GM19328 (cell line): ENCODE data around the gene LMCD1.

Source experiments
- ATAC-seq: cut with Tn5 transposase; IDR thresholded peaks from one replicate; pipeline ENCODE4 v1.9.1; 2021; ENCODE audit warnings: mild to moderate bottlenecking, moderate library complexity; ENCODE audit not compliant: unreplicated experiment

The LMCD1 gene

DNA sequence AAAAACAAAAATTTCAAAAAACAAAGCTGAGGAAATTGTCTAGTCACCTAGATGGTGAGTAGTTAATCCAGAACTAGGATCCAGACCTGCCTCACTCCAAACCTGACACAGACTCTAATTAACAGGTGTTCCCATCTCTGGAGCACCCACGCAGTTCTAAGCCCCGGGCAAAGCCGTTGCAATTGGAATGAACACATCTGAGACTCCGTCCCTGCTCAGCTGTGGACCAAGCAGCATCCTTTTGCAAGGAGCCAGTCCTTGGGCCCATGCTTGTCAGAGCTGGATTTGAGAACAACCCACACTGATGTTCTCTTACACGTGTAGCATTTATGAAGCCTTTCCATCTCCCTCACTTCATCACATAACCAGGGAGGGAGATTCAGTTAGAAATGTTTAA is 54.8 kb downstream of the LMCD1 start:
- no peak for ATAC-seq

DNA sequence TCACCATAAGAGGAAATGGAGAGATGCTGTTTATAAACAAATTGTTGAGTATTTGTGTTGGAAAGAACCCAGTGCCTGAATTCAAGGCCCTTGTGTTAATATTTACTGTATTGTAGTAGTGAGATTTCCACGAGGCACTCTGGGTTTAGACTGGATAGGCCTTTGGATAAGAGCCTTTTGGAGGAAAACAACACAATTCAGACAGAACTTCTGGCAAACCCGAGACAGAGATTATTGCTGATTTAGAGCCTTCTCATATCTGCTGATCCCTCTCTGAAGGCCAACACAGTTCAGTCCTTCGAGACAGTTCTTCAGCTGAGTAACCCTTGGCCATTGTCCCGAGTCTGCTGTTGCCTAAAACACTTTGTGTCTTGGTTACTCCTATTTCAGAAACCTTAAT is 55.7 kb downstream of the LMCD1 start:
- no peak for ATAC-seq

GRCh38 chr3:8558645-8559044 is 57.0 kb downstream of the LMCD1 start:
- ATAC-seq: no peak

- no peak for ATAC-seq
Measured at GRCh38 chr3:8559351-8559750, 57.7 kb downstream of the LMCD1 start.

GRCh38 chr3:8560366-8561007 is 58.9 kb downstream of the LMCD1 start:
- no peak for ATAC-seq

DNA sequence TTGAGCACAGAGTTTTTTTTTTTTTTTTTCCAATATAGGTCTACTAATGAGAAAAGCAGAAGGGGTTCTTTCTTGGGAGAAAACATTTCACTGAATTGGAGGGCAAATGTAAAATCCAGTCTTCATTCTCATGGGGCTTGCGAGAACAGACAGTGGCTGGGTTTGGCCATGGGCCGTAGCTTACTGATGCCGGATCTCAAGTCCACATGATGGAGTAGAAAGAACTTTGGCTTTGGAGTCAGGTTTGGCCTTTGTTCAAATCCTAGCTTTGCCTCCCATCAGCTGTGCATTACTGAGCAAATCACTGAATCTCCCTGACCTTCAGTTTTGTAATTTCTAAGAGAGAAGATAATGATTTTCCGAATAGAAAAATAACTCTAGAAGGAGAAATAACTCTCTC is 59.7 kb downstream of the LMCD1 start:
- ATAC-seq: no peak

DNA sequence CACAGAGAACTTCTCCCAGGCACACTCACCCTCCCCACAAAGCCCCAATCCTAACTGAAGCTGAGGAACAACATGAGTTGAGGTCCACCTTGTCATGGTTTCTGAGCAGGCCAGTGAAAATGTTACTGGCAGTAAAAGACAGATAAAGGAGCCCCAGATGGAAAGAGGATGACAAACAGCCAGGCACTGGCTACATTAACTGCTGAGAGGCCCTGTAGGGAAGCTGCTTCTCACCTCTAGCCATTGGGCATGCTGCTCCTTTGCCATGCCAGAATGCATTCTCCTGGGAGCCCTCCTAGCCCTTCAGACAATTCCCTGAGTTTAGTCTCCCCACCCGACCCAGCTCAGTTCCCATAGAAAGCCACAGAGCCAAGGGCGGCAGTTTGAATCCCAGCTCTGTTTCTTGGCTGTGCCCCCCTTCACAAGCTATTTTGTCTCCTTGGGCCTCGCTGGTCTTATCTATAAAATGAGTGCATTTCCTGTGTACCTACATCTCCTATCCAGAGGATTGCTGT is 60.5 kb downstream of the LMCD1 start:
- no peak for ATAC-seq

DNA sequence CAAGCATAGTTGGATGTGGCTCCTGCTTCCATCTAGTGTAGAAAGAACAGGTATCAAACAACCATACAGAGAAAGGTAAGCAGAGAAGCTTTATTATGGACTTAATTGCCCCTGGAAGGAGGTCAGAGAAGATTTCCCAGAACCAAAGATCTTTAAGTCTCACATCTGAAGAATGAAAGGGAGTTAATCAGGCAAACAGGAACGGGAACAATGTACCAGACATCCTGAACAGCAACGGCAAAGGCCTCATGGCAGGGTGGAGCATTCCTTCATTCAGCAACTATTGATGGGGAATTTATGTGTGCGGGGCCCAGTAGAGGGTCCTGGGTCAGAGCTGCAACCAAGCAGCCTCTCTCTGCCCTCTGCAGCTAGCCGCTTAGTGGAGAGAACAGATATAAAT is 61.5 kb downstream of the LMCD1 start:
- no peak for ATAC-seq

DNA sequence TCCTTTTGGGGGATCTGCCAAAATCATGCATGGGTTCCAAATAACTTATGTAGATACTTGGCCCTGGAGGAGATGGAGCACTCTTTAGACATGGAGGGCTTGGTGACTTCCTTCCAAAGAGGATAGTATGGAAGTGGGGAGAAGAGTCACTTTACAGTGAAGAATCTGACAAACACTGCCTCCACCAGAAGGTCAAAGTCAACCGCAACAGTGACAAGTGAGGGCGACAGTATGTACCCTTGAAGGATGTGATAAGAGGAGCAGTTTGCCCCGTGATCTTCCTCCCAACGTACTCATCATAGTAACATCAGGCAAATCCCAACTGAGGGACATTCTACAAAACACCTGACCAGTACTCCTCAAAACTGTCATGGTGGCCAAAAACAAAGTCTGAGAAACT is 62.0 kb downstream of the LMCD1 start:
- ATAC-seq: no peak

- no peak for ATAC-seq
Measured at GRCh38 chr3:8565376-8565775, 63.8 kb downstream of the LMCD1 start.

DNA sequence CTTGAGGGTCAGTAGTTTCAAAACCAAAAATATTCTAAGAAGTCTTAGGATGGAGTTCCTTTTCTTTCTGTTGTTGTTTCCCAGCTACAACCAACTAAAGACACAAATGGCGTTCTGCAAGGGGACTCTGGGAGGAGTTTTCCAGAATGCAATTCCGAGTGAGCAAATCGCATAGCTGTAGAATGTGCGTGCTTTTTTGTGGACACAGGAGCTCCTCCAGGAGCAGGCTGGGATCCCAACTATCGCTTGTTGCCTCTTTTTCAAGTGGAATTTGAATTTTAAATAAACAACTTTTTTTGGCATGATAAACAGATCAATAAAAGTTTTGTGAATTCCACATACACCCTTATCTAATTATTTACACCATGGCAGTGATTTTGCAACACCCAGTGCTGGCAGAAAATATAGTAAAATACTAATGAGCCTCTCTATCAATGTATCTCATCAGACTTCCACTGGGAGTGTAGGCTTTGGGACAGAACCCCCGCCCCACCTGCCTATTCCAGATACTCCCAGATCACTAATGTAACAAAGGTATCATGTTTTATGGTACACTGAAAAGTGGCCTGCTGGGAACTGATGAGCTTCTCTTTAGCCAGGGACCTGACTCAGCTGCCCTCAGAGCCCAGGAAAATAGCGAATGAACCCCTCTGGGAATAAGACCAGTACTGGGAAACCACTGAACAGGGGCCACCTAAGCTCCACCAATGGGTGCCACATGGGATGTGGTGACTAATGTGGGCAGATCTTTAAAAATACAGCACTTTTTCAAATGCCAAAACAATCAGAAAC is 66.4 kb downstream of the LMCD1 start:
- ATAC-seq: no peak

GRCh38 chr3:8571256-8571655 is 69.6 kb downstream of the LMCD1 start:
- no peak for ATAC-seq

DNA sequence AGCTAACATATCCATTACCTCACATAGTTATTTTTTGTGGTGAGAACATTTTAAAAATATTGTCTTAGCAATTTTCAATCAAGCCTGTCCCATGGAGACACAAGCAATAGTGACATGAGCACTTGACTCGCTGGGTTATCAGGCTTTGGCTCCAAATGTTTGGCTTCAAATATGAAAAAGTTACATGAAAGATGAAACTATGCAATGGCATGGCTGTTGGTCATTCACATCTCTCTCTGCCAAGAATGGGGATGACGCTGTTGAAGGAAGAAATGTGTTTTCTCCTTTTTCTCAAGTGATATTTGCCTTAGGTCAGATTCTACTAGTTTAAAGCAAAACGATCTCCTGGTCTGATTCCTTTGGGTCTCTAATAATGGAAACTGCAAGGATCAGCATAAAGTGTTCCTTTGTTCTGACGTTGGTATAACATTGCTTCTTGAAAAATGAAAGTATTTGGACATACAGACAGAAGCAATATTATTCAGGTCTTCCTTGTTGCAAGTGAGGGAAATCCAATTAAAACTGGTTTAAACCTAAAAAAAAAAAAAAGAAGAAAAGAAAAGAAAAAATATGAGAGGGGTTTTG is 71.8 kb downstream of the LMCD1 start:
- ATAC-seq: no peak

DNA sequence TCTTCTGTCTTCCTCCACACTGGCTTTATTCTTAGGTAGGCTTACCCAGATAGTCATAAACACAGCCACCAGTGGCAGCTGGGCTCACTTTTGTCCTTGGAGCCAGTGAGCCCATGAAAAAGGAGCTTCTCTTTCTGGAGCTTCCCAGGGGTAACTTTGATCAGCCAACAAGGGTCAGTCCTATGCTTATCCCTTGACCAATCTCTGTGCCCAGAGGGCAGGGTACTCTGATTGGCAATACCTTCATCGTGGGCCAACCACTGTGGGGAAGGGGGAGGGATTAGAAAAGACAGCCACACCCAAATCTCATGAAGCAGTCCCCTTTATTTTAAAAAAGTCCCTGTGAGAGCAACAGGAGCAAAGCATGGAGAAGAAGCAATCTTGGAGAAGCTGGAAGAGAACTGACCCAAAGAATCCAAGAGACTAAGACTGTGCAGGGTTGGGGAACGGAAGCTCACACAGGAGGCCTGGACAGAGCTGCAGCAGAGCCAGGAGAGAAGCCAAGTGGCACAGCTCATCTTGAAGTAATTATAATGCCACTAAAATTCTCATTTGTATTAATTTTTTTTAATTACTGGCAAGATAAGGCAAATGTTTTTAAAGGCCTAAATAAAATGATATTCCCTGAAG is 72.5 kb downstream of the LMCD1 start:
- no peak for ATAC-seq

DNA sequence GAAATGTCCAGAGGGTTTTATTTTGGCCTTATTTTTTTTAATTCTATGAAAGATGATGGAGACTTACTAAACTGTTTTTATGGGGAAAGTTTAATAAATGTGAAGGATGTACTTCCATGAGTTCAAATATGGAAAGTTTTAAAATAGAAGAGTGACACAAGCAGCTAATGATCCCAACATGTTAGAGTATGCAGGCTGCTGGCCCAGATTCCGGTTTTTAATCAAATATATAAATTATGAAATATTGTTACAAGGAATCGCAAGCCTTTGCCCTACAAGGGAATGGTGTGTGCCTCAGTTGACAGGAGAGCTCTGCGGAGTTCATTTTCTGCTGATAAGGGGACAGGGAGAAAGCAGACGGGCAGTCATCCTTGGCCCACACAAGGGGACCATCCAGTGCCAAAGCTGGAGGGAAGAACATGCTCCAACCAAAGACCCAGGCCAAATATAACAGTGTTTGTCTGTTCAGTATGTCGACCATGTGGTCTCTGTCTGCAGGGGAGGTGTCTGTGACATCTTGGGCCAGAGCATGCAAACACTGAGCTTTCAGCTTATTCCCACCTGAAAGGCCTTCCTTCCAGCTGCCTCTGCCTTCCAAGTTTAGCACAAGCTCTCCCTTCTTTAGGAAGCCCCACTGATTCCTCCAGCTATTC is 73.2 kb downstream of the LMCD1 start:
- no peak for ATAC-seq

- ATAC-seq: no peak
Measured at GRCh38 chr3:8575364-8576104, 73.9 kb downstream of the LMCD1 start.

GRCh38 chr3:8576436-8576835 is 74.8 kb downstream of the LMCD1 start:
- ATAC-seq: no peak

GRCh38 chr3:8576841-8577571 is 75.4 kb downstream of the LMCD1 start:
- no peak for ATAC-seq

DNA sequence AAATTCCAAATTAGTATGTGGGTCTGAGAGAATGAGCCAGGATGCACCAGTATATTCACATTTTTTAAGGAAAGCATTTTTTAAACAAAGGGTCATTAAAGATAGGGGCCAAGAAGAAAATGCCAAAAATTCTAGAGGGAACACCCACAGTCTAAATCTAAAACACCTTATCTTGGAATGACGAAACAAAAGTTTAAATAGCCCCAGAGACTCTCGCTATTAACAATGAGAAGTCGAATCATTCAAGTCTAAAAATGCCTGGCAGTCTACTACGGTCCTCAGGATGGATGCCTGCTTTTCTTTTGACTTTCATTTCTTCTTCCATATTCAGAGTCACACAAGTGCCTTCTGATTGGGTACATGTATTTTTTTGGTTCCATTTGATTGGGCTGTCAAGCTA is 76.7 kb downstream of the LMCD1 start:
- ATAC-seq: no peak

DNA sequence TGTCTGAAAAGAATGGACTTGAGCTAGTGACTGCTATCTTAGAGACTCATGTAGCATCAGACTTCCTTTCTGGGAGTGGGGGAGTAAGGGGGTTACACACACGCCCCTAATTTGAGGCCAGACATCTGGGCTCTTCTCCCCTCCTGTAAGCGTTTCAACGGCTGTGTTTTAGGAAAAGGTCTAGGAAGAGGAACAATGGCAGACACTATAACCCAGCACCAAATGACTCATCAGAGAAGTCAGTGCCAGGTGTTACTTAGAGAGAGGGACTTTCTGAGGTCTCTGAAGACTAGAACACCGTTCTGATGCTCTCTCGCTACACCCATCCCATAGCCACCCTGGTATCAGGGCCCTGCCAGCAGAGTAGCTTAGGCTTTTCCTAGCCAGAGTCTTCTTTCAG is 77.5 kb downstream of the LMCD1 start:
- peak; percentile 93 for ATAC-seq
